Measurements from ENCODE around the gene MBOAT2. TPM values are rescaled to one million over a fixed set of nuclear protein-coding genes. Genes with fewer than 3 reads are reported as not detected.

MBOAT2 gene
- total RNA-seq, 1 experiment from 2014 or later, result 16.8 TPM

DNA sequence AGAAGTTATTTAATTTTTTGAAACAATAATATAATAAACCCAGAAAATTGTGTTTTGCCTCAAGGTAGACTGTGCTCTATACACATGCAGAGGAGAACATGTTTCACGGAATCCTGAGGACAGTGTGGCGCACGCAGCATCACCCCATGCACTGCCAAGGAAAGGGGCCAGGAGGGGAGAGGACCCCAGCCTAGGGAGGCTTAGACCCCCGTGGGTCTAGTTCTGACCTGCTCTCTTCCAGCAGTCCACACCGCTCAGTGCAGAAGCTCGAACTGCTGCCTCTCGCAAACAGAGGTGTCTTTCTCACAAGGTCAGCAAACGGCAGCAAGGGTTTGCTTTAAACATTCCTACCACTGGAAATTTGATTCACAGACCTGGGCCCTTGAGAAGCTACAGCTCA is 114.5 kb downstream of the MBOAT2 start:
- TF ChIP-seq EZH2phosphoT487 (IDR thresholded peaks at IDR 0.05; ENCODE audit: borderline replicate concordance), result no peak
- no peak for TF ChIP-seq EGR1 (IDR thresholded peaks at IDR 0.05; ENCODE audit: low read depth)
- no peak for TF ChIP-seq CEBPB (IDR thresholded peaks at IDR 0.05; ENCODE audit: low read depth)
- TF ChIP-seq POLR2A (IDR thresholded peaks at IDR 0.05; ENCODE audit: borderline replicate concordance, extremely low read depth, insufficient read depth, insufficient read length), result no peak
- no peak for TF ChIP-seq CTCF (IDR thresholded peaks at IDR 0.05 in 2 of 3, conservative IDR thresholded peaks at IDR 0.05 in 1 of 3; ENCODE audit: borderline replicate concordance in 1 of 3, insufficient read depth in 1 of 3, low read depth in 2 of 3, low read length in 2 of 3)
- no peak for TF ChIP-seq REST (IDR thresholded peaks at IDR 0.05; ENCODE audit: low read depth)
- no peak for TF ChIP-seq EZH2 (IDR thresholded peaks at IDR 0.05)
- TF ChIP-seq SP1 (IDR thresholded peaks at IDR 0.05; ENCODE audit: low read depth), result no peak
- TF ChIP-seq RAD21 (IDR thresholded peaks at IDR 0.05; ENCODE audit: low read depth), result no peak
- no peak for TF ChIP-seq CBX3 (IDR thresholded peaks at IDR 0.05; ENCODE audit: low read depth)
- DNase-seq (ENCODE audit: low read depth, low spot score) (no peak), ATAC-seq (no peak)
- no peaks in the 10 kb centered on the region; a peak in 1 of 4 replicates for H3K36me3 ChIP-seq (ENCODE audit: control insufficient read depth in 1 of 2, insufficient read depth in 2 of 2, low read length in 2 of 2)
- H3K9me3 ChIP-seq (ENCODE audit: control insufficient read depth in 1 of 2, insufficient read depth in 1 of 2, low read depth in 1 of 2, low read length in 2 of 2), result no peaks in the 10 kb centered on the region
- H3K79me2 ChIP-seq (ENCODE audit: insufficient read depth, low read length), result no peaks in the 10 kb centered on the region
- H2AFZ ChIP-seq (ENCODE audit: low read depth, low read length, poor library complexity, severe bottlenecking), result no peak overlapping the region
- H3K27ac ChIP-seq (ENCODE audit: low read depth, low read length), result no peak overlapping the region
- no peaks in the 10 kb centered on the region for H3K9me2 ChIP-seq (ENCODE audit: insufficient read depth)
- no TSS peak for BruUV-seq (replicated peaks)
- intact Hi-C loops (cut with micrococcal nuclease), result no loop called here
- no peaks in the 10 kb centered on the region for H4K20me1 ChIP-seq (ENCODE audit: insufficient read depth)
- H3K27me3 ChIP-seq (ENCODE audit: insufficient read depth, low read length), result no peaks in the 10 kb centered on the region
- POLR2A ChIA-PET, result no interaction called here
- CTCF ChIA-PET, result no interaction called here
- no peak overlapping the region for H3K4me3 ChIP-seq (replicated peaks in 1 of 2; ENCODE audit: low read depth in 1 of 2, low read length in 2 of 2)
- no peak overlapping the region for H3K9ac ChIP-seq (ENCODE audit: low read length)
- RAD21 ChIA-PET (ENCODE audit: low non-redundant PET in 1 of 2, low total read pairs in 2 of 2, uncharacterized antibody in 2 of 2, unreplicated experiment in 2 of 2), result no interaction called here
- H3K4me2 ChIP-seq (ENCODE audit: low read length), result no peak overlapping the region
- no peaks in the 10 kb centered on the region for H3K4me1 ChIP-seq (ENCODE audit: control insufficient read depth in 1 of 2, insufficient read depth in 2 of 2, low read length in 2 of 2)

Measured in HCT116 (cell line).